RPMI8226 (cell line): ENCODE results near the gene CCDC102B.
"Not testable (repeated sequence)": the region's sequence is repeated elsewhere in the genome, so short reads cannot be mapped to it uniquely, and the experiment has no call there.

Experiments used
- DNase-seq: peaks from one replicate; pipeline ENCODE4 v3.0.0-alpha.2; 2015

Gene CCDC102B

GRCh38 chr18:68916734-68917133 is 118.9 kb downstream of the CCDC102B start:
- DNase-seq = no peak

DNA sequence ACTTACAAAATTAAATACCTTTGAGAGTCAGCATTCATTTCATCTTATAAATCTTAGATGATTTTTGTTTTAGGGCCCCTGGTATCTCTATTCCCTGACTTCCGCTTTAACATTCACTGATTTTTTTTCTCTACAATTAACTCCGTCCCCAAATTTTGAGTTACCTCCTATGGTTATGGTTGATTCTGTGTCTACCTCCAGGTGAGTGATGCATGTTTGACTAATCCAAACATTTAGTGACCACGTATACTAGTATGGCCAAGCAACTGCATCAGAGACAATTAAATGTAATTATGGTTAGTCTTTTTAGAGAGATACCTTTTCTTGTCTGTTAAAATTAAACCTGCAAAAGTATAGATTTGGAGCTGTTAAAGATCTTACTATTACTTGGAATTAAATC is 120.3 kb downstream of the CCDC102B start:
- DNase-seq = no peak

GRCh38 chr18:68919900-68920299 is 122.0 kb downstream of the CCDC102B start:
- no peak for DNase-seq

- DNase-seq = no peak
Measured at GRCh38 chr18:68922392-68922791, 124.5 kb downstream of the CCDC102B start.

- peak; percentile 72 for DNase-seq
Measured at GRCh38 chr18:68925268-68925667, 127.4 kb downstream of the CCDC102B start.

DNA sequence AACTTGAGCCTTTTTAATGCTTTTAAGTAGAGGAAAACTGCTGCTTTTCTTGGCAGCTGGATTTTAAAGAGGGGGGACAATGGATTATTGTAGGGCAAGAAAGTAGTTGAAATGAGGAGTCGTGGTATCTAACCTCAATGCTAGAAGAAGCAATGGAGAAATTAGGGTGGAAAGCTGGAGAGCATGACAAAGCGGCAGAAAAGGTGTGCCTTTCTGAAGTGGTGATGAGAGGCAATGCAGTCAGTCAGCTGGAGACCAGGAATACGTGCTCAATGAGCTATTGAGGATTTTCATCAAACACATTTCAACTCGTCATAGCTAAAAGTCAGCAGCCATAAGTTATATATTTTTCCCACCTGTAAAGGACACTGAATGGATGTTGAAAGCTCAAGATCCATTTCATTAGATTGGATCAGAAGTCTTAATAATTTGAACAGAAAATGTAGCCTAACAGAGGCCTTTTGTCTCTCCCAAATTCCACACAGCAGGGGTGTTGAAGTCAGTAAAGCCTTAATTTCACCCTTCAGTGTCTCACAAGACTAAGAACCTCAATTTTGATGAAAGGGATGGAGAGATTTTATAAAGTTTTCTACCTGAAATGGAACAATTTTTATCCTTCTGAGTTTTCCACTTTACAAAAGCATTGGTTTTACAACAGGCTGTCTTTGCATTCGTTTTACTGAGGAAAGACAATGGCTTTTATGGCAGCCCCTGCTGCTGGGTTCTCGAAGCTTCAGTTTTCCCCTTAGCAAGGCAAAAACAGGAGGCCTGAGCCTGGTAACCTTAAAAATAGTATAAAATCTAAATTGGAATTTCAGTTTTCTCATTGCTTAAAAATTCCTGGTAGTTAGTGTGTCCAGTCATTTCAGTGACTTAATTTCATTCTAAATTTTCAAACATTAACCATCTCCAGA is 131.1 kb downstream of the CCDC102B start:
- no peak for DNase-seq

DNA sequence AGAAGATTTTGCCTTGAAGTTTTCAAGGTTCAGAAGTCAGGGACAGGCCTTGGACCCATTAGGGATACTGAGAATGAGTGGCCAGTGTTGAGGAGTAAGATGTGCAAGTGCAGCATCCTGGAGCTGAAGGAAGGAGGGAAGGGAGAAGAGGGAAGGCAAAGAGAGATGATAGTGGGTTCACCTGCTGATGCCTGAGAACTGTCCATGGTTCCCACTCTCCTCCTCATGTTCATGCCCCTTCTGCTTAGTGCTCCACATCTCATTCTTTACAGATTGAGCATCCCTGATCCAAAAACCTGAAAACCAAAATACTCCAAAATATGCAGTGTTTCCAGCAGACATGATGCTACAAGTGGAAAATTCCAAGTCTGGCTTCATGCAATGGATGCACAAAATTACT is 137.8 kb downstream of the CCDC102B start:
- no peak for DNase-seq

DNA sequence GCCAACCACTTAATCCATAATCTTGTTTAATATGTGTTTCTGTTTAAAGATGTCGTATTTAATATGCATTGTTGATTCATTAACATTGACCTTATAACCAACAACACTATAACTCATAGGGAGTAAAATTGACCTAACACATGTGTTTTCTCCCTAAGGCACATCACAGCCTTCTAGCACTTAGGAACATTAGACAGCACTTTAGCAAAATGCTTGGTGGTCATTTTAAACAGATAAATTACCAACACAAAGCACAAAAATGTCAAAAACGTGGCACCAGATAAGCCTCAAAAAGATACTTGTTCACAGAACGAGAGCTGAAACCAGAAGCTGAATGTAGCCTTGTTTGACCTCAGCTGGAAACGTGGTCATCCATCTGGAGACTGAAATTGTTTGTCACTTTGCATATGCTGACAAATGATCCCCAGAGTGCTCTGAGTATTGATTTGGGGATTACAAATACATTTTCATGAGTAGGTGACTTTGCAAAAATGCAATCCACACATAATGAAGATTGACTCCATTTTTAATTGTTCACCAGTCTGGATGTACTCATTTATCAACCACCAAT is 139.2 kb downstream of the CCDC102B start:
- DNase-seq = no peak

- no peak for DNase-seq
Measured at GRCh38 chr18:68940039-68940438, 142.2 kb downstream of the CCDC102B start.

DNA sequence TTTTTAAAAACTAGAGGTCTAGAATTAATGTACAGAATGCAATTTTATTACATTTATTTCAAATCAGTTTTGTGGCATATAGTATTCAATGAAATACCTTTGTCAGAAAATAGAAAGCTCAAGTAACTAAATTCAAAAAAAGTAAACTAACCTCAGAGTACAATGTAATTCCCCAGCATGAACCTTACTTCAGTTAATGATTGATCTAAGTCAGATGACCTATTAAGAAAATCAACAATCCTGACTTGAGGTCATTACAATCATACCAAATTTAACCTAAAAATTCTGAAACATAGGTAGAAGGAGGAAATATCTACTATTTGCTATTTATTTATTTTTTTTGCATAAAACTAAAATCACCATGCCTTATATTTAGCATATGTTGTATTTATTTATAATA is 142.9 kb downstream of the CCDC102B start:
- no peak for DNase-seq

DNA sequence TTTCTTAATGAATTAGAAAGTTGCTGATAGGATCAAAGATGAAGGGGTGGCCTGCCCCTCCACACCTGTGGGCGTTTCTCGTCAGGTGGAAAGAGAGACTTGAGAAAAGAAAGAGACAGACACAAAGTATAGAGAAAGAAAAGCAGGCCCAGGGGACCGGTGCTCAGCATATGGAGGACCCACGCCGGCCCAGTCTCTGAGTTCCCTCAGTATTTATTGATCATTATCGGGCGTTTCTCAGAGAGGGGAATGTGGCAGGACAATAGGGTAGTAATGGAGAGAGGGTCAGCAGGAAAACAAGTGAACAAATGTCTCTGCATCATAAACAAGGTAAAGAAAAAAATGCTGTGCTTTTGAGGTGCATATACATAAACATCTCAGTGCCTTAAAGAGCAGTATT is 144.3 kb downstream of the CCDC102B start:
- DNase-seq = no peak

DNA sequence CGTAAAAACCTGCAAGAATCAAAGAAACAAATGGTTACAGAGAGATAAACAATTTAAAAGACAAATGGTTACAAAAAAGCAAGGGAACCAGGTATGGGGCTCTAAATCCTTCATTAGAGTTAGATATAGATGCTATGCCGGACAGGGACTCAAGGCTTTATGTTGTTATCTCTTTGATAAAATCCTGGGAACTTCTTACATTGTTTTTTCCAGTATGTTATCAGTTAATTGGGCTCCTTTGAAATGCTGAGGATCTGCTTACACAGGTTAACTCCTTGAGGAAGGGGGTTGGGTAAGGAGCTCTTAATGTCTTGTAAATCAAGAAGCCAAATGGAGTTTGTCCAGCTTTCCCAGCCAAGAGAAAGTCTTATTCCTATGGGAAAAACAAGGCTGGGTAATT is 146.0 kb downstream of the CCDC102B start:
- DNase-seq = not testable (repeated sequence)

- no peak for DNase-seq
Measured at GRCh38 chr18:68944330-68944729, 146.4 kb downstream of the CCDC102B start.

DNA sequence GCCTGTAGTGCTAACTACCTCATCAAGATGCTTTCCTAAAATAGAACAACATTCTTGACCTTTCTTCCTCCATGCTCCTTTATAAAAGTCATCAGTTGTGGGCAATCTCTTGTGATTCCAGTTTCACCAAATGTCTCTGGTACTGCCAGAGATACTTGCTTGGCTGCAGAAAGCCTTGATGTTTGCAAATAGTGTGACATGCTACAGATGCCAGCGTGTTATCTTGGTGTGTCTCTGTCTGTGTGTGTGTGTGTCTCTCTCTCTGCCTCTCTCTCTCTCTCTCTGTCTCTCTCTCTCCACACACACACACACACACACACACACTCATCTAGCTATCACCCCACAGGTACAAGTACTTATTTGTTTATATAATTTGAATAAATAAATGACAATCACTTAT is 146.9 kb downstream of the CCDC102B start:
- no peak for DNase-seq

- no peak for DNase-seq
Measured at GRCh38 chr18:68948622-68949021, 150.7 kb downstream of the CCDC102B start.

DNA sequence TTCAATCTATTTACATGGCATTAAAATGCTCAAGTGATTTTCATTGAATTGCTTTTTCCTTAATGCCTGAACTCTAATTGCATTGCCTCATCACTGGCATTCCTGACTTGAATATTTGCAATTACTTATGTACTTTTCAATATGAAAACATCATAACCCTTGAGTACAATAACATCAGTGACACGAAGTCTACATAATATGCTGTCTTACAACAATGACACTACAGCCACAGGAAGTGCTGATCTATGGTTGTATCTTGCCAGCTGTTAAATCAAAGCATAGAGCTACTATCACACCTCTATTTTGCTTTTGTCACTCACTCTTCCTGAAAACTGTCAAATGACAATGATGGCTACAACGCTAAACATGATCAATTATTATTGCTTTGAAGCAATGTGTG is 156.9 kb downstream of the CCDC102B start:
- DNase-seq = no peak

DNA sequence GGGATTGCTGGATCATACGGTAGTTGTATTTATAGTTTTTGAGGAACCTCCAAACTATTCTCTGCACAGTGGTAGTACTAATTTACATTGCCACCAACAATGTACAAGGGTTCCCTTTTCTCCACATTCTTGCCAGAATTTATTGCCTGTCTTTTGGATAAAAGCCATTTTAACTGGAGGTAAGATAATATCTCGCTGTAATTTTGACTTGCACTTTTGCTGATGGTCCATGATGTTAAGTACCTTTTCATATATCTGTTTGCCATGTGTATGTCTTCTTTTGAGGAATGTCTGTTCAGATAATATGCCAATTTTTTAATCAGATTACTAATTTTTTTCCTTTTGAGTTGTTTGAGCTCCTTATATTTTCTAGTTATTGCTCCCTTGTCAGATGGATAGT is 158.8 kb downstream of the CCDC102B start:
- no peak for DNase-seq

DNA sequence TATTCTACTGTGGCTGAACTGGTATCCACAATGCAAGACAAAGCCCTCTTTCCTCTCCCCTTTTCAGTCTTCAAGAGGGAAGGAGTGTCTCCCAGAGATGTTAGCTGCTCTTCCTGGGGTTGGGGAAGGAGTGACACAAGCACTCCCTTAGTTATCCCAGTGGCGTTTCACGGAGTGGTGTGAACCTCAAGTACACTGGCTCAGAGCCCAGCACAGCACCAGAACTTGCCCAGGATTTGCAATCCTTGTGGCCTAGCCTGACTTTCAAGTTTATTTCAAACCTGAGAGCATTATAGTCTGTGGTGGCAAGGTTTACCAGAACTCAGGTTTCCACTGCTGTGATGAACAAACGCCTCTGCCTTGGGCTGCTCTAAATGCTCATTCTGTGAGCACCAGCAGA is 162.5 kb downstream of the CCDC102B start:
- DNase-seq = no peak

GRCh38 chr18:68962623-68963022 is 164.7 kb downstream of the CCDC102B start:
- DNase-seq = no peak

DNA sequence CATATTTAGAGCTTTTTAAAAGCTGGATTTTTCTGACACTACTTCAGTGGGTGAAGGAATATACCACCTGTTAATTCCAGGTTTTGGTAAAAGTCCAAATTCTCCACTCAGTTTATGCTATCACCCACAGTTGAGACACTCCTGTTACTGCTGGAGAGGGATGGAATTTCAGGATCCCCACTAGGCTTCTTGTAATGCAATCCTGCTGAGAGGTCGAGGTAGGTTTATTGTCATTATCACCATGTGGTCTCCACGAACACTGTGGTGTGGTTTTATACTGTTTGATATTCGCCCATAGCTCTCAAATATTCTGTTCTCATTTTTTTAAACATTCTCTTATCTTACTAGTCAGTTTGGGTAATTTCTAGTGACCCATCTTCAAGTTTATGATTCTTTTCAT is 167.9 kb downstream of the CCDC102B start:
- no peak for DNase-seq

DNA sequence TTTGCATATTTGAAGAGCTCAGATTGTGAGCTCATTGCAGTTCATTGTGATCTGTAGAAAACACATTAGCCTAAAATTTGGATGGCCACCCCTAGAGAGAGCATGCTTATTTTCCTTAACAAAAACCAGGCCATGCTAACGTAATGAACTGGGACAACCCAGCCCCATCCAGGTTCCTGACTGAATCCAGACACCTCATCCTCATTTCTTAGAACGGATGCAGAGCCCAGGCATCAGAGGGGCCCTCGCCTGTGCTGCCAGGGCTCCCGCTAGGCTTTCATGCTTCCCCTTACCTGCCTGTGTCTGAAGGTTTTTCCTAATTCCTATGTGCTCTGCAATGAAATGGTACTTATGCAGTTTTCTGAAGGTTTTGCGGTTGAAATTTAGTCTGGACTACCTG is 171.1 kb downstream of the CCDC102B start:
- DNase-seq = no peak

GRCh38 chr18:68972176-68972575 is 174.3 kb downstream of the CCDC102B start:
- no peak for DNase-seq

- no peak for DNase-seq
Measured at GRCh38 chr18:68979737-68980136, 181.9 kb downstream of the CCDC102B start.

GRCh38 chr18:68983126-68983525 is 185.2 kb downstream of the CCDC102B start:
- DNase-seq = no peak

- DNase-seq = no peak
Measured at GRCh38 chr18:68984342-68984741, 186.5 kb downstream of the CCDC102B start.
